Fibroblast of pulmonary artery (primary cell): ENCODE measurements around the gene KCNH3.
"Not testable (repeated sequence)": the region's sequence is repeated elsewhere in the genome, so short reads cannot be mapped to it uniquely, and the experiment has no call there.

Experiments used
- DNase-seq: peaks from one replicate; pipeline ENCODE4 v3.0.0-alpha.2; 2010; ENCODE audit warnings: low read depth
- H3K4me3 ChIP-seq: replicated peaks from 2 replicates; pipeline ENCODE4 v1.5.1; 2011; ENCODE audit warnings: low read depth, mild to moderate bottlenecking, control low read depth, low read length, moderate library complexity
- TF ChIP-seq, protein P1 (sequence below): IDR thresholded peaks from 2 replicates; pipeline ENCODE4 v1.5.1; 2011; ENCODE audit warnings: mild to moderate bottlenecking, control low read depth, low read length, inconsistent platforms; ENCODE audit errors: missing control alignments

Gene KCNH3

DNA sequence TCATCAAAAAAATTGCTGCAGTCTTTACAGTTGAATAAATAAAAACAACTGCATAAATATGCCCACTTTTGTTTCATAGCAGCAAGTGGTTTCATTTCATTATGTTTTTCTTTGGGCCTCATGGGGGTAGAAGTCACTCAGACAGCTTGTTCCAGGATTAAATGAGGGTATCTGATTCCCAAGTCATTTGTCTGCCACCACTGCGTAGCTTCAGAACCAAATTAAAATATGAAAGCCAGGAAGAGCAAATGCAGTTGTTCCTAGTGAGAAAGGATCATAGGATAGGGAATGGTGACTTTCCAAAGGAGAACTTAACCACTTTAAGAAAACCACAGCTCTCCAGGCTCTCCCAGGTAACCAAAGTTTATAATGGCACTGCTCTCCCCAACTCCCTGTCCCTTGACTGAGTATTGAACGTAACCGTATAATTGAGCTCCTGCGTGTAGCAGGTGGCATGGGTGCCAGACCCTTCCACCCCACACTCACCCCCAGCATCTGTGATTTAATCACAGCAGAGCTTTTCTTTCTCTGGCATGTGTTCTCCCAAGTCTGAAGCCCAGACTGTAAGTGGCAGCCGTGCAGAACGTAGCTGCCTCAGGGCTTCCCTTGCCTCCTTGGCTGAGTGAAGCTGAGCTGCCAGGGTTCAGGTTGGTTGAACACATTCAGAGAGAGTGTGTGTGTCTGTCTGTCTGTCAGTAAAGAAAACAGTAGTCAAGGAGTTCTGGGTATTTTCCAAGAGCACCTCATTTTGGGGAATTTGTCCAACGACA is 11.3 kb upstream of the KCNH3 start:
- TF ChIP-seq, protein P1, sequence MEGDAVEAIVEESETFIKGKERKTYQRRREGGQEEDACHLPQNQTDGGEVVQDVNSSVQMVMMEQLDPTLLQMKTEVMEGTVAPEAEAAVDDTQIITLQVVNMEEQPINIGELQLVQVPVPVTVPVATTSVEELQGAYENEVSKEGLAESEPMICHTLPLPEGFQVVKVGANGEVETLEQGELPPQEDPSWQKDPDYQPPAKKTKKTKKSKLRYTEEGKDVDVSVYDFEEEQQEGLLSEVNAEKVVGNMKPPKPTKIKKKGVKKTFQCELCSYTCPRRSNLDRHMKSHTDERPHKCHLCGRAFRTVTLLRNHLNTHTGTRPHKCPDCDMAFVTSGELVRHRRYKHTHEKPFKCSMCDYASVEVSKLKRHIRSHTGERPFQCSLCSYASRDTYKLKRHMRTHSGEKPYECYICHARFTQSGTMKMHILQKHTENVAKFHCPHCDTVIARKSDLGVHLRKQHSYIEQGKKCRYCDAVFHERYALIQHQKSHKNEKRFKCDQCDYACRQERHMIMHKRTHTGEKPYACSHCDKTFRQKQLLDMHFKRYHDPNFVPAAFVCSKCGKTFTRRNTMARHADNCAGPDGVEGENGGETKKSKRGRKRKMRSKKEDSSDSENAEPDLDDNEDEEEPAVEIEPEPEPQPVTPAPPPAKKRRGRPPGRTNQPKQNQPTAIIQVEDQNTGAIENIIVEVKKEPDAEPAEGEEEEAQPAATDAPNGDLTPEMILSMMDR, result no peak
- DNase-seq, result no peak
- H3K4me3 ChIP-seq, result no peak overlapping the region

DNA sequence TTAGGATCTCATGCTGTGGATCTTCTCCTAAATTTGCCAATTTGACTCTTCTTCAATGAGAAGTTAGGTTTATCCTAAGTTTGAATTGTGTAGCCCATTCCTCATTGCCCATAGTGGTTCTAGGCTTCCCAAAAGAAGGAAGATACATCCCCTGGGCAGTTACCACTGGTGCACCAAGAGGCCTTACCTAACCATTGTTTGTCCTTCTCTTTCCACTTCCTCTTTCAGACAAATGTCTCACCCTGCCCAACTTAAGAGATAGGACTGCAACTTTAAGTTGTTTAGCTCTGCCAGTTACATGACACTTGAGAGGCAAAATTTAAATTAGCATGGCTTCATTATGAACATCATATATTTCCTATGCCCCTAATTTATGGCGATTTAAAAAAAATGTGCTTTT is 9.4 kb upstream of the KCNH3 start:
- DNase-seq, result no peak
- TF ChIP-seq, protein P1, result no peak
- no peak overlapping the region for H3K4me3 ChIP-seq

DNA sequence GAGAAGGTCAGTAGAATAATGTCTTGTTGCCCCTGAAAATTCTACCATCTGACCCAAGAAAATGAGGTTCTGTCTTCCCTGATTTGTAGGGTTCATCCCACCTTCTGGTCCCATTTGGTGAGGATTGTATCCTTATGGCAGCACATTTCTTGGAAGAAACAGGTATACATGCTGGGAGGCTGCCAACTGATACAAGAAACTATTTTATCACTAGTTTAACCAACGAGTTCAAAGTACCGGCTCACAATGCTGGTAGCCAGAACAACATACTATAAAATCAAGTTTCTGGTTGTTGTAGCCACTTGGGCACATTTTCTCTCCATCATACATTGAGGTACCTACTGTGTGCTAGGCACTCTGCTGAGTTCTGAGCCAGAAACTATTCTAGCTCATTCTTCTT is 7.1 kb upstream of the KCNH3 start:
- no peak overlapping the region for H3K4me3 ChIP-seq
- no peak for DNase-seq
- TF ChIP-seq, protein P1, result no peak

DNA sequence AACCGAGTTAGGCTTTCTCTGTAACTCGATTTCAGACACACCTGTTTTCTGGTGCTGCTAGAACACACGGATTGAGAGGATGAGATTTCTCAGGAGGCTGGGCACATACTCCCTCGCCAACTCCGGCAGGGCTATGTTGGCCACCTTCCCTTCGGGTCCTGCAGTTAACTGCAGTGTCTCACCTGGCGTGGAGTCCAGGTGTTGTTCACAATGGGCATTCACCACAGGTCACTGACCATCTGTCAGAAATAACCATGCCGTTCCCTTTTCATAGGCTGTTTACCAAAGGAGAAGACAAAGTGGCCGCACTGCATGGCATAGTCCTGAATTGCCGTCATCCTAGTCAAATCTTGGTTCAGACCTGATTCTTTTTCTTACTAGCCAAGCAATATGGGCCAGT is 5.5 kb upstream of the KCNH3 start:
- TF ChIP-seq, protein P1, result no peak
- H3K4me3 ChIP-seq, result no peak overlapping the region
- no peak for DNase-seq

DNA sequence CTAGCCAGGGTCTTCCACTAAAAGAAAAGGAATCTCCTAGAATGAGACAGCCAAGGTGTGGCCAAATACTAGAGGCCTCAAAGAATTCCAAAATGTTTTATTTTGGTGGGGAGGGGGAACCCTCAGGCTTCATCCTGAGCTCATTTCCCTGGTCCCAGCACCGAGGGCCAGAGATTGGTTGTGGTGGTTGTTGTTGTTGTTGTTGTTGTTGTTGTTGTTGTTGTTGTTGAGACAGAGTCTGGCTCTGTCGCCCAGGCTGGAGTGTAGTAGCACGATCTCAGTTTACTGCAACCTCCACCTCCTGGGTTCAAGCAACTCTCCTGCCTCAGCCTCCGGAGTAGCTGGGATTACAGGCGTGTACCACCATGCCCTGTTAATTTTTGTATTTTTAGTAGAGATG is 4.7 kb upstream of the KCNH3 start:
- DNase-seq, H3K4me3 ChIP-seq: not testable (repeated sequence)

DNA sequence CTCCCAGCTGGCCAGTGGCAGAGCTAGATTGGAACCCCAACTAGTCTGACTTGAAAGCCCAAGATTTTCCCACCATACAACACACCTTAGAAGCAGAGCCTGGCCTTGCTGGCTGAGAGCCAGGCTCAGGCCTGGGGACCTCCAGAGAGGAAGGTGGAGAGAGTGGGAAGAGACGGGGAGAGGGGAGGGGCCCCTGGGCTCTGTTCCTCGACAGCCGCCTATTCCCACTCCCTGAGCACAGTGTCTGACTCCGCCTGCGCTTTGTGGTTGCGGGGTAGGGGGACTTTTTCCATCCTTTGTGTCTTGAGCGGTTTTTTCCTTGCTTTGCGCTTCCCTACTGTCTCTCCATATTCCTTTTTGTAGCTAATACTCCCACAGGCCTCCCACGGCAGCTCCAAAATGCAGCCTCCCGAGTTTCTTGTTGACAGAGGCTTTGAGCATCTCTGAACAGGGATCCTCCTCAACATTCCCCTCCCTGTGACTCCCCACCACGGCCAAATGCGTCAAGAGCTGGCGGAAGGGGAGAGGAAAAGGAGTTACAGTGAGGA is 4.0 kb upstream of the KCNH3 start:
- TF ChIP-seq, protein P1, result no peak
- DNase-seq, result no peak
- no peak overlapping the region for H3K4me3 ChIP-seq

DNA sequence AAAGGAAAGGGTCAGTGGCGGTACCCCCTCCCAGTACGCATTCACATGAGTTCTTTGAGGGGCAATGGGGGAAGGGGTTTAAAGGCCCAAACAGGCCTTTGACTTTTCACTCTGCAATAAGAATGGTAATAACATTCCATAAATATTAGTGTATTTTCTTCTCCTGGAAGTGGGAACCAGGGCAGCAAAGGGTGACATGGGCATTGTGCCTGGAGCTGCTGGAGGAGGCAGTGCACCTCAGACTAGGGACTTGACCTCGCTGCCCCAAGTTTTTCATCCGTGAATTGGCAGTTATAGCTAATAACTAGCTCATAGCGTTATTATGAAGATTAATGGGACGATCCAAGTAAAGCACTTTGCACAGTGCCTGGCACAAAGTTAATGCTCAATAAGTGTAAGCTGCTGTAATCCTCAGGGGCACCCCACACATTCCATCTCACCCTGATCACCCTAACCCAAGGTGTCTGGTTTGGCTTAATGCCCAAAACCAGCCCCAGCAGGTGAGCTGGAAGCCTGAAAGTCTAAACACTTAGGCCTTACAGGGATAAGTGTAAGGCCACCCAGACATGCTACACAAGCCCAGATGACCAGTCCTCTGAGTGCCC is 2.8 kb upstream of the KCNH3 start:
- TF ChIP-seq, protein P1, result no peak
- no peak overlapping the region for H3K4me3 ChIP-seq
- no peak for DNase-seq
